GM23338 (cell line): ENCODE measurements around the gene ZBTB25. TPM values are rescaled to one million over a fixed set of nuclear protein-coding genes. Genes with fewer than 3 reads are reported as not detected.

Experiments
- ATAC-seq: fragments of 200-7000 bp; cut with Tn5 transposase; 3 replicates; pipeline ENCODE4 v1.9.1; 2020
- DNase-seq: peaks from one replicate; pipeline ENCODE4 v3.0.0-alpha.2; 2015; ENCODE audit warnings: low spot score
- H2AFZ ChIP-seq: fragments of 200-600 bp; sonication (generic); 2 replicates; pipeline ENCODE4 v1.8.0; 2016; ENCODE audit warnings: antibody characterized with exemption, mild to moderate bottlenecking, moderate library complexity
- H3F3A ChIP-seq: fragments of 200-600 bp; sonication (generic); replicated peaks from 2 replicates; pipeline ENCODE4 v1.8.0; 2017; ENCODE audit warnings: antibody characterized with exemption, mixed run types, low read depth
- H3K27ac ChIP-seq: fragments of 200-600 bp; sonication (generic); 2 replicates; pipeline ENCODE4 v1.6.1; 2016; ENCODE audit warnings: low read depth
- H3K27me3 ChIP-seq: fragments of 200-600 bp; sonication (generic); 2 replicates; pipeline ENCODE4 v1.8.0; 2016; ENCODE audit warnings: mild to moderate bottlenecking, mixed run types, moderate library complexity; ENCODE audit not compliant: insufficient read depth
- H3K36me3 ChIP-seq: fragments of 200-600 bp; sonication (generic); 2 replicates; pipeline ENCODE4 v1.8.0; 2016; ENCODE audit warnings: mild to moderate bottlenecking; ENCODE audit not compliant: insufficient read depth
- H3K4me1 ChIP-seq: fragments of 200-600 bp; sonication (generic); 2 replicates; pipeline ENCODE4 v1.8.0; 2016; ENCODE audit warnings: mild to moderate bottlenecking, moderate library complexity; ENCODE audit not compliant: insufficient read depth
- H3K4me2 ChIP-seq: fragments of 200-600 bp; sonication (generic); 2 replicates; pipeline ENCODE4 v1.7.1; 2017; ENCODE audit warnings: mixed run types
- H3K4me3 ChIP-seq: fragments of 200-600 bp; sonication (generic); 2 replicates; pipeline ENCODE4 v1.6.1; 2016; ENCODE audit warnings: mixed run types
- H3K79me2 ChIP-seq: fragments of 200-600 bp; sonication (generic); replicated peaks from 2 replicates; pipeline ENCODE4 v1.8.0; 2017; ENCODE audit warnings: mild to moderate bottlenecking; ENCODE audit not compliant: insufficient read depth
- H3K9me2 ChIP-seq: fragments of 200-600 bp; sonication (generic); 2 replicates; pipeline ENCODE4 v1.8.0; 2017; ENCODE audit not compliant: insufficient read depth
- H4K20me1 ChIP-seq: fragments of 200-600 bp; sonication (generic); replicated peaks from 2 replicates; pipeline ENCODE4 v1.8.0; 2017; ENCODE audit warnings: mild to moderate bottlenecking; ENCODE audit not compliant: insufficient read depth
- H3K27ac Mint-ChIP-seq: 2 replicates; pipeline ENCODE4 v1.8.0; 2020; ENCODE audit warnings: inconsistent platforms, mild to moderate bottlenecking, moderate library complexity, mixed read lengths
- H3K27me3 Mint-ChIP-seq: 3 replicates; pipeline ENCODE4 v1.8.0; 2022; ENCODE audit warnings: low read depth, mild to moderate bottlenecking, moderate library complexity, mixed read lengths, inconsistent platforms; ENCODE audit not compliant: insufficient read depth, poor library complexity
- H3K36me3 Mint-ChIP-seq: 3 replicates; pipeline ENCODE4 v1.8.0; 2021; ENCODE audit warnings: low read depth, mild to moderate bottlenecking, inconsistent platforms, moderate library complexity, mixed read lengths
- H3K4me1 Mint-ChIP-seq: 3 replicates; pipeline ENCODE4 v1.8.0; 2020; ENCODE audit warnings: mild to moderate bottlenecking, inconsistent platforms, mixed read lengths
- H3K4me3 Mint-ChIP-seq: 3 replicates; pipeline ENCODE4 v1.8.0; 2021; ENCODE audit warnings: moderate library complexity, mild to moderate bottlenecking, inconsistent platforms, mixed read lengths
- H3K9me3 Mint-ChIP-seq: 3 replicates; pipeline ENCODE4 v1.8.0; 2020; ENCODE audit warnings: moderate library complexity, mild to moderate bottlenecking, inconsistent platforms, mixed read lengths
- CREB1 ChIP-seq: fragments of 250-450 bp; sonication (Bioruptor Pico); IDR thresholded peaks from 2 replicates; pipeline ENCODE4 v1.5.0; 2020; ENCODE audit warnings: low read depth, mild to moderate bottlenecking, moderate library complexity
- CTCF ChIP-seq, 2 experiments: fragments of 200-600 bp in 1 of 2; sonication (generic) in 1 of 2; conservative IDR thresholded peaks; 2 replicates each; pipeline versions ENCODE4 v1.5.1 to v1.6.1; 2016 to 2017; ENCODE audit warnings: antibody characterized with exemption in 2 of 2, low read depth in 2 of 2, mild to moderate bottlenecking in 2 of 2, moderate library complexity in 1 of 2
- EZH2 ChIP-seq: fragments of 200-600 bp; sonication (generic); IDR thresholded peaks from one replicate; pipeline ENCODE4 v1.8.0; 2017; ENCODE audit warnings: antibody characterized with exemption, mild to moderate bottlenecking, low read depth; ENCODE audit not compliant: unreplicated experiment
- EZH2phosphoT487 ChIP-seq: fragments of 200-600 bp; sonication (generic); IDR thresholded peaks from one replicate; pipeline ENCODE4 v1.8.1; 2018; ENCODE audit warnings: antibody characterized with exemption; ENCODE audit not compliant: unreplicated experiment
- JUNB ChIP-seq: IDR thresholded peaks from one replicate; pipeline ENCODE4 v1.6.1; 2016; ENCODE audit warnings: antibody characterized with exemption; ENCODE audit not compliant: unreplicated experiment
- NANOG ChIP-seq: IDR thresholded peaks from 2 replicates; pipeline ENCODE4 v1.6.1; 2016; ENCODE audit warnings: antibody characterized with exemption, borderline replicate concordance
- POLR2AphosphoS5 ChIP-seq: IDR thresholded peaks from 2 replicates; pipeline ENCODE4 v1.6.1; 2016; ENCODE audit warnings: antibody characterized with exemption, low read depth
- STAT1 ChIP-seq: IDR thresholded peaks from one replicate; pipeline ENCODE4 v1.6.1; 2016; ENCODE audit warnings: antibody characterized with exemption; ENCODE audit not compliant: unreplicated experiment
- ZNF114 ChIP-seq: fragments of 250-450 bp; sonication (Bioruptor Pico); IDR thresholded peaks from 2 replicates; pipeline ENCODE4 v1.5.0; 2020; ENCODE audit warnings: mild to moderate bottlenecking, moderate library complexity
- ZNF331 ChIP-seq: fragments of 250-450 bp; sonication (Bioruptor Pico); IDR thresholded peaks from 2 replicates; pipeline ENCODE4 v1.5.0; 2020; ENCODE audit warnings: low read depth, mild to moderate bottlenecking, moderate library complexity
- polyA plus RNA-seq: library from polyadenylated mRNA; unstranded; fragments of >200 nt; fragmentation: Nextera tagmentation; extraction: Ambion mirVana; gene quantifications from 2 replicates; pipeline ENCODE4 v1.2.1, GENCODE V29; 2016
- total RNA-seq: library from RNA; depleted of rRNA; stranded (reverse); fragments of >200 nt; shearing (Covaris generic); gene quantifications from 2 replicates; pipeline ENCODE4 v1.2.3, GENCODE V29; 2014
- TF ChIP-seq, protein P1 (sequence below): IDR thresholded peaks from one replicate; pipeline ENCODE4 v1.6.1; 2018; ENCODE audit warnings: antibody characterized with exemption; ENCODE audit not compliant: unreplicated experiment
- TF ChIP-seq, protein P2 (sequence below): fragments of 250-450 bp; sonication (Bioruptor Pico); IDR thresholded peaks from 2 replicates; pipeline ENCODE4 v1.5.0; 2020; ENCODE audit warnings: mild to moderate bottlenecking, moderate library complexity
- TF ChIP-seq, protein P3 (sequence below): IDR thresholded peaks from 2 replicates; pipeline ENCODE4 v1.6.1; 2016; ENCODE audit warnings: antibody characterized with exemption

The ZBTB25 gene
- total and polyA plus RNA-seq, 2 experiments from 2014 or later: 5.8 to 8.0 TPM

DNA sequence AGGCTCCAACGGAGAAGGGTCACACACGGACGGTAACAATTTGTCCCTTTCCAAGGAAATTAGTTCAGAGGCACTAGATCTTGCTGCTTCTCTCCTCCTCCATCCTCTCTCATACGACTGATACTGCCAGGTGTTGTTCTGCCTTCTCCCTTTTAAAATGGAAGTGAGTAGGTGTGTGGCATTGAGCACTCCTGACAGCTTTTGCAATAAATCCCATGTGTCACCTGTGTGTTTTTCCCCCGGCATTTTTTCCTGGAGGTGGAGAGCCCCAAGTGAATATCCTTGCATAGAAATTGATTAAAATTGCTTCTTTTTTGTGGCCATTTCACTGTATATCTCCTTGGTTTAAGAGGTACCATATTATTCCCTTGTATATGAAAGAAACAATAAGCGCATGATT lies 64.5 kb downstream of the ZBTB25 start:
- H3K27me3 Mint-ChIP-seq: peaks cover 6% of the 10 kb centered on the region
- no peak overlapping the region for H3K4me3 Mint-ChIP-seq
- no peak overlapping the region for H3K4me2 ChIP-seq
- H3K27ac ChIP-seq: no peak overlapping the region
- H3F3A ChIP-seq: peaks cover 6% of the 10 kb centered on the region; the same call in 1 of the 2 replicates
- H3K4me3 ChIP-seq: no peak overlapping the region
- no peak for TF ChIP-seq ZNF114 (CRISPR knock-in tag)
- no peak for TF ChIP-seq CREB1 (CRISPR knock-in tag)
- TF ChIP-seq, protein P1, sequence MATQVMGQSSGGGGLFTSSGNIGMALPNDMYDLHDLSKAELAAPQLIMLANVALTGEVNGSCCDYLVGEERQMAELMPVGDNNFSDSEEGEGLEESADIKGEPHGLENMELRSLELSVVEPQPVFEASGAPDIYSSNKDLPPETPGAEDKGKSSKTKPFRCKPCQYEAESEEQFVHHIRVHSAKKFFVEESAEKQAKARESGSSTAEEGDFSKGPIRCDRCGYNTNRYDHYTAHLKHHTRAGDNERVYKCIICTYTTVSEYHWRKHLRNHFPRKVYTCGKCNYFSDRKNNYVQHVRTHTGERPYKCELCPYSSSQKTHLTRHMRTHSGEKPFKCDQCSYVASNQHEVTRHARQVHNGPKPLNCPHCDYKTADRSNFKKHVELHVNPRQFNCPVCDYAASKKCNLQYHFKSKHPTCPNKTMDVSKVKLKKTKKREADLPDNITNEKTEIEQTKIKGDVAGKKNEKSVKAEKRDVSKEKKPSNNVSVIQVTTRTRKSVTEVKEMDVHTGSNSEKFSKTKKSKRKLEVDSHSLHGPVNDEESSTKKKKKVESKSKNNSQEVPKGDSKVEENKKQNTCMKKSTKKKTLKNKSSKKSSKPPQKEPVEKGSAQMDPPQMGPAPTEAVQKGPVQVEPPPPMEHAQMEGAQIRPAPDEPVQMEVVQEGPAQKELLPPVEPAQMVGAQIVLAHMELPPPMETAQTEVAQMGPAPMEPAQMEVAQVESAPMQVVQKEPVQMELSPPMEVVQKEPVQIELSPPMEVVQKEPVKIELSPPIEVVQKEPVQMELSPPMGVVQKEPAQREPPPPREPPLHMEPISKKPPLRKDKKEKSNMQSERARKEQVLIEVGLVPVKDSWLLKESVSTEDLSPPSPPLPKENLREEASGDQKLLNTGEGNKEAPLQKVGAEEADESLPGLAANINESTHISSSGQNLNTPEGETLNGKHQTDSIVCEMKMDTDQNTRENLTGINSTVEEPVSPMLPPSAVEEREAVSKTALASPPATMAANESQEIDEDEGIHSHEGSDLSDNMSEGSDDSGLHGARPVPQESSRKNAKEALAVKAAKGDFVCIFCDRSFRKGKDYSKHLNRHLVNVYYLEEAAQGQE: no peak
- no peak for TF ChIP-seq CTCF (conservative IDR thresholded peaks at IDR 0.05; ENCODE audit: low read depth in 2 of 2)
- TF ChIP-seq JUNB: no peak
- TF ChIP-seq, protein P2, sequence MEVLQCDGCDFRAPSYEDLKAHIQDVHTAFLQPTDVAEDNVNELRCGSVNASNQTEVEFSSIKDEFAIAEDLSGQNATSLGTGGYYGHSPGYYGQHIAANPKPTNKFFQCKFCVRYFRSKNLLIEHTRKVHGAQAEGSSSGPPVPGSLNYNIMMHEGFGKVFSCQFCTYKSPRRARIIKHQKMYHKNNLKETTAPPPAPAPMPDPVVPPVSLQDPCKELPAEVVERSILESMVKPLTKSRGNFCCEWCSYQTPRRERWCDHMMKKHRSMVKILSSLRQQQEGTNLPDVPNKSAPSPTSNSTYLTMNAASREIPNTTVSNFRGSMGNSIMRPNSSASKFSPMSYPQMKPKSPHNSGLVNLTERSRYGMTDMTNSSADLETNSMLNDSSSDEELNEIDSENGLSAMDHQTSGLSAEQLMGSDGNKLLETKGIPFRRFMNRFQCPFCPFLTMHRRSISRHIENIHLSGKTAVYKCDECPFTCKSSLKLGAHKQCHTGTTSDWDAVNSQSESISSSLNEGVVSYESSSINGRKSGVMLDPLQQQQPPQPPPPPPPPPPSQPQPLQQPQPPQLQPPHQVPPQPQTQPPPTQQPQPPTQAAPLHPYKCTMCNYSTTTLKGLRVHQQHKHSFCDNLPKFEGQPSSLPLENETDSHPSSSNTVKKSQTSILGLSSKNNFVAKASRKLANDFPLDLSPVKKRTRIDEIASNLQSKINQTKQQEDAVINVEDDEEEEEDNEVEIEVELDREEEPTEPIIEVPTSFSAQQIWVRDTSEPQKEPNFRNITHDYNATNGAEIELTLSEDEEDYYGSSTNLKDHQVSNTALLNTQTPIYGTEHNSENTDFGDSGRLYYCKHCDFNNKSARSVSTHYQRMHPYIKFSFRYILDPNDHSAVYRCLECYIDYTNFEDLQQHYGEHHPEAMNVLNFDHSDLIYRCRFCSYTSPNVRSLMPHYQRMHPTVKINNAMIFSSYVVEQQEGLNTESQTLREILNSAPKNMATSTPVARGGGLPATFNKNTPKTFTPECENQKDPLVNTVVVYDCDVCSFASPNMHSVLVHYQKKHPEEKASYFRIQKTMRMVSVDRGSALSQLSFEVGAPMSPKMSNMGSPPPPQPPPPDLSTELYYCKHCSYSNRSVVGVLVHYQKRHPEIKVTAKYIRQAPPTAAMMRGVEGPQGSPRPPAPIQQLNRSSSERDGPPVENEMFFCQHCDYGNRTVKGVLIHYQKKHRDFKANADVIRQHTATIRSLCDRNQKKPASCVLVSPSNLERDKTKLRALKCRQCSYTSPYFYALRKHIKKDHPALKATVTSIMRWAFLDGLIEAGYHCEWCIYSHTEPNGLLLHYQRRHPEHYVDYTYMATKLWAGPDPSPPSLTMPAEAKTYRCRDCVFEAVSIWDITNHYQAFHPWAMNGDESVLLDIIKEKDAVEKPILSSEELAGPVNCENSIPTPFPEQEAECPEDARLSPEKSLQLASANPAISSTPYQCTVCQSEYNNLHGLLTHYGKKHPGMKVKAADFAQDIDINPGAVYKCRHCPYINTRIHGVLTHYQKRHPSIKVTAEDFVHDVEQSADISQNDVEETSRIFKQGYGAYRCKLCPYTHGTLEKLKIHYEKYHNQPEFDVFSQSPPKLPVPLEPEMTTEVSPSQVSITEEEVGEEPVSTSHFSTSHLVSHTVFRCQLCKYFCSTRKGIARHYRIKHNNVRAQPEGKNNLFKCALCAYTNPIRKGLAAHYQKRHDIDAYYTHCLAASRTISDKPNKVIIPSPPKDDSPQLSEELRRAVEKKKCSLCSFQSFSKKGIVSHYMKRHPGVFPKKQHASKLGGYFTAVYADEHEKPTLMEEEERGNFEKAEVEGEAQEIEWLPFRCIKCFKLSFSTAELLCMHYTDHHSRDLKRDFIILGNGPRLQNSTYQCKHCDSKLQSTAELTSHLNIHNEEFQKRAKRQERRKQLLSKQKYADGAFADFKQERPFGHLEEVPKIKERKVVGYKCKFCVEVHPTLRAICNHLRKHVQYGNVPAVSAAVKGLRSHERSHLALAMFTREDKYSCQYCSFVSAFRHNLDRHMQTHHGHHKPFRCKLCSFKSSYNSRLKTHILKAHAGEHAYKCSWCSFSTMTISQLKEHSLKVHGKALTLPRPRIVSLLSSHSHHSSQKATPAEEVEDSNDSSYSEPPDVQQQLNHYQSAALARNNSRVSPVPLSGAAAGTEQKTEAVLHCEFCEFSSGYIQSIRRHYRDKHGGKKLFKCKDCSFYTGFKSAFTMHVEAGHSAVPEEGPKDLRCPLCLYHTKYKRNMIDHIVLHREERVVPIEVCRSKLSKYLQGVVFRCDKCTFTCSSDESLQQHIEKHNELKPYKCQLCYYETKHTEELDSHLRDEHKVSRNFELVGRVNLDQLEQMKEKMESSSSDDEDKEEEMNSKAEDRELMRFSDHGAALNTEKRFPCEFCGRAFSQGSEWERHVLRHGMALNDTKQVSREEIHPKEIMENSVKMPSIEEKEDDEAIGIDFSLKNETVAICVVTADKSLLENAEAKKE (CRISPR knock-in tag): no peak
- no peak for TF ChIP-seq NANOG
- no peak for TF ChIP-seq EZH2
- no peak for TF ChIP-seq POLR2AphosphoS5
- no peak for TF ChIP-seq STAT1
- TF ChIP-seq, protein P3, sequence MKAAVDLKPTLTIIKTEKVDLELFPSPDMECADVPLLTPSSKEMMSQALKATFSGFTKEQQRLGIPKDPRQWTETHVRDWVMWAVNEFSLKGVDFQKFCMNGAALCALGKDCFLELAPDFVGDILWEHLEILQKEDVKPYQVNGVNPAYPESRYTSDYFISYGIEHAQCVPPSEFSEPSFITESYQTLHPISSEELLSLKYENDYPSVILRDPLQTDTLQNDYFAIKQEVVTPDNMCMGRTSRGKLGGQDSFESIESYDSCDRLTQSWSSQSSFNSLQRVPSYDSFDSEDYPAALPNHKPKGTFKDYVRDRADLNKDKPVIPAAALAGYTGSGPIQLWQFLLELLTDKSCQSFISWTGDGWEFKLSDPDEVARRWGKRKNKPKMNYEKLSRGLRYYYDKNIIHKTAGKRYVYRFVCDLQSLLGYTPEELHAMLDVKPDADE: no peak
- TF ChIP-seq EZH2phosphoT487: no peak
- no peak for TF ChIP-seq ZNF331 (CRISPR knock-in tag)
- DNase-seq (no peak), ATAC-seq (no peak)
- no peak overlapping the region for H3K27ac Mint-ChIP-seq
- no peaks in the 10 kb centered on the region for H3K4me1 ChIP-seq
- H3K9me3 Mint-ChIP-seq: no peaks in the 10 kb centered on the region
- H3K4me1 Mint-ChIP-seq: no peaks in the 10 kb centered on the region
- peaks cover 88% of the 10 kb centered on the region for H3K36me3 ChIP-seq
- H4K20me1 ChIP-seq: peaks cover 15% of the 10 kb centered on the region
- H2AFZ ChIP-seq: no peak overlapping the region
- no peaks in the 10 kb centered on the region for H3K79me2 ChIP-seq
- H3K9me2 ChIP-seq: no peaks in the 10 kb centered on the region
- no peaks in the 10 kb centered on the region for H3K27me3 ChIP-seq
- peaks cover 89% of the 10 kb centered on the region for H3K36me3 Mint-ChIP-seq
